NCI-H510A (cell line): Measurements from ENCODE around the gene KSR2.

ENCODE experiments used
- DNase-seq: peaks from one replicate; lab custom pipeline; 2025; lab: John Stamatoyannopoulos, UW

KSR2 gene

GRCh38 chr12:117403586-117404139, 565.1 kb downstream of the KSR2 start:
- DNase-seq, result no peak
